HepG2 (cell line): ENCODE results near the gene ARHGEF10L. TPM values are rescaled to one million over a fixed set of nuclear protein-coding genes. Genes with fewer than 3 reads are reported as not detected.

ENCODE experiments used
- ATAC-seq: fragments of 200-7000 bp; cut with Tn5 transposase; 3 replicates; pipeline ENCODE4 v1.9.1; 2020; ENCODE audit warnings: mild to moderate bottlenecking, moderate library complexity
- BruUV-seq: library from RNA; stranded (reverse); fragments of 400-500 nt; replicated peaks from 2 replicates; lab custom pipeline; 2021; lab: Mats Ljungman, UMichigan
- CTCF ChIA-PET: fragments of 300-600 bp; formaldehyde crosslinking; extraction: SDS; loops from one replicate; lab custom pipeline; 2021; ENCODE audit warnings: low total read pairs, inconsistent platforms, low intra/inter-chr PET ratio; lab: Yijun Ruan, JAX
- POLR2A ChIA-PET: fragments of 350-600 bp; sonication (Branson Sonifier 250); formaldehyde crosslinking; loops from one replicate; lab custom pipeline; 2020; ENCODE audit warnings: antibody characterized with exemption, inconsistent platforms; lab: Yijun Ruan, JAX
- DNase-seq: peaks from one replicate; pipeline ENCODE4 v3.0.0-alpha.2; 2015; ENCODE audit warnings: low spot score
- FAIRE-seq: peaks from 3 replicates; lab custom pipeline; 2011; peaks lifted over from hg19 to GRCh38; lab: Jason Lieb, UNC
- H2AFZ ChIP-seq: one replicate; pipeline ENCODE4 v1.6.1; 2011; ENCODE audit warnings: low read length, inconsistent platforms
- H3K27ac ChIP-seq: fragments of 300-600 bp; 3 replicates; pipeline ENCODE4 v1.8.0; 2011; ENCODE audit warnings: mixed run types, mild to moderate bottlenecking, mixed read lengths, low read length, inconsistent platforms; ENCODE audit not compliant: insufficient read depth; ENCODE audit errors: extremely low read length
- H3K27me3 ChIP-seq, 2 experiments: fragments of 200-600 bp in 1 of 2; 2 replicates in 1 of 2; 3 replicates in 1 of 2; pipeline versions ENCODE4 v1.6.0 to v1.8.0; 2011; ENCODE audit warnings: low read length in 2 of 2, mild to moderate bottlenecking in 2 of 2, moderate library complexity in 2 of 2, inconsistent platforms in 1 of 2; ENCODE audit not compliant: insufficient read depth in 2 of 2, control insufficient read depth in 1 of 2
- H3K36me3 ChIP-seq, 2 experiments: fragments of 200-600 bp in 1 of 2; replicated peaks in 1 of 2; 2 replicates in 1 of 2; 3 replicates in 1 of 2; pipeline versions ENCODE4 v1.5.1 to v1.8.0; 2011; ENCODE audit warnings: low read length in 2 of 2, inconsistent platforms in 1 of 2; ENCODE audit not compliant: insufficient read depth in 2 of 2, control insufficient read depth in 1 of 2
- H3K4me1 ChIP-seq: 2 replicates; pipeline ENCODE4 v1.5.1; 2012; ENCODE audit warnings: low read length, inconsistent platforms; ENCODE audit not compliant: insufficient read depth
- H3K4me2 ChIP-seq: 2 replicates; pipeline ENCODE4 v1.6.0; 2011; ENCODE audit warnings: low read depth, low read length, inconsistent platforms
- H3K4me3 ChIP-seq, 3 experiments: fragments of 200-600 bp in 1 of 3; sonication (generic), shearing (Covaris generic) in 1 of 3; replicated peaks in 1 of 3; 2 replicates each; pipeline ENCODE4 v1.5.1; 2011 to 2016; ENCODE audit warnings: low read length in 3 of 3, inconsistent platforms in 2 of 3, low read depth in 2 of 3, mild to moderate bottlenecking in 2 of 3, control low read depth in 1 of 3, mixed read lengths in 1 of 3; ENCODE audit not compliant: insufficient read depth in 1 of 3
- H3K79me2 ChIP-seq: one replicate; pipeline ENCODE4 v1.6.1; 2011; ENCODE audit warnings: low read length, inconsistent platforms; ENCODE audit not compliant: insufficient read depth
- H3K9ac ChIP-seq: 2 replicates; pipeline ENCODE4 v1.6.0; 2011; ENCODE audit warnings: mild to moderate bottlenecking, low read depth, low read length, inconsistent platforms; ENCODE audit not compliant: insufficient read depth
- H3K9me3 ChIP-seq: 2 replicates; pipeline ENCODE4 v1.5.1; 2012; ENCODE audit warnings: mild to moderate bottlenecking, low read length
- H4K20me1 ChIP-seq: 2 replicates; pipeline ENCODE4 v1.6.0; 2011; ENCODE audit warnings: inconsistent platforms, mild to moderate bottlenecking, low read length, moderate library complexity; ENCODE audit not compliant: insufficient read depth
- HNRNPK ChIP-seq: fragments of 200-400 bp; formaldehyde crosslinking; IDR thresholded peaks from 2 replicates; pipeline ENCODE4 v1.6.1; 2018; ENCODE audit warnings: low read length, low read depth, moderate library complexity, mild to moderate bottlenecking; ENCODE audit not compliant: poor library complexity, severe bottlenecking
- MZF1 ChIP-seq: sonication (generic); formaldehyde crosslinking; IDR thresholded peaks from 2 replicates; pipeline ENCODE4 v1.8.1; 2023; ENCODE audit warnings: mild to moderate bottlenecking, missing genetic modification reagents, borderline replicate concordance
- NR1H2 ChIP-seq: sonication (generic); formaldehyde crosslinking; IDR thresholded peaks from 2 replicates; pipeline ENCODE4 v1.8.1; 2022; ENCODE audit warnings: low read depth, missing genetic modification reagents, borderline replicate concordance
- RFXAP ChIP-seq: sonication (generic); formaldehyde crosslinking; IDR thresholded peaks from 2 replicates; pipeline ENCODE4 v1.4.0; 2020; ENCODE audit warnings: missing genetic modification reagents, borderline replicate concordance
- SMARCE1 ChIP-seq: fragments of 450-650 bp; IDR thresholded peaks from 2 replicates; pipeline ENCODE4 v1.6.1; 2017; ENCODE audit warnings: borderline replicate concordance
- ZNF282 ChIP-seq: fragments of 450-650 bp; IDR thresholded peaks from 2 replicates; pipeline ENCODE4 v1.6.1; 2018; ENCODE audit not compliant: partially characterized antibody
- ZNF296 ChIP-seq: sonication (generic); formaldehyde crosslinking; conservative IDR thresholded peaks from 2 replicates; pipeline ENCODE4 v1.5.0; 2020; ENCODE audit warnings: mild to moderate bottlenecking, missing genetic modification reagents
- ZNF547 ChIP-seq: sonication (generic); formaldehyde crosslinking; IDR thresholded peaks from 2 replicates; pipeline ENCODE4 v1.5.1; 2020; ENCODE audit warnings: mild to moderate bottlenecking, missing genetic modification reagents
- ZNF83 ChIP-seq: sonication (generic); formaldehyde crosslinking; IDR thresholded peaks from 2 replicates; pipeline ENCODE4 v1.4.0; 2020; ENCODE audit warnings: missing genetic modification reagents, mild to moderate bottlenecking, borderline replicate concordance
- WGBS: methylation state at CpG from one replicate; pipeline ENCODE4 v1.1.6; 2017; ENCODE audit warnings: low lambda C conversion rate; 5-methylcytosine and 5-hydroxymethylcytosine counted together
- in situ Hi-C: cut with HindIII; loops from 2 replicates; pipeline ENCODE4 v1.10.0; 2017; ENCODE audit warnings: low pct_unique_long_range_greater_than_20kb; ENCODE audit not compliant: extremely low pct_ligation_motif_present
- intact Hi-C: fragments of 100-400 bp; cut with micrococcal nuclease; formaldehyde crosslinking; loops from one replicate; pipeline ENCODE4 v1.10.0; 2022; ENCODE audit not compliant: unreplicated experiment
- polyA plus RNA-seq, 8 experiments: library from polyadenylated mRNA; depleted of rRNA in 3 of 8; stranded (reverse) in 7 of 8; unstranded in 1 of 8; fragments of >200 nt; fragmentation: Illumina TruSeq in 4 of 8; extraction: Trizol in 4 of 8; gene quantifications; 2 replicates each; pipeline versions ENCODE4 v1.2.1 to v1.2.3, GENCODE V29; 2011 to 2016; ENCODE audit warnings: low read depth in 4 of 8, missing spikeins in 1 of 8, mixed read lengths in 1 of 8; ENCODE audit not compliant: insufficient read depth in 1 of 8
- total RNA-seq, 5 experiments: library from RNA; depleted of rRNA; stranded (reverse); fragments of >200 nt; fragmentation: Illumina TruSeq; extraction: Trizol; gene quantifications; 2 replicates each; pipeline ENCODE4 v1.2.3, GENCODE V29; 2016; ENCODE audit warnings: low read depth in 1 of 5
- TF ChIP-seq, protein P1 (sequence below): IDR thresholded peaks from 2 replicates; pipeline ENCODE4 v1.6.1; 2016; ENCODE audit warnings: control low read depth
- TF ChIP-seq, protein P2 (sequence below): sonication (generic); formaldehyde crosslinking; IDR thresholded peaks from 2 replicates; pipeline ENCODE4 v1.4.0; 2020; ENCODE audit warnings: missing genetic modification reagents
- TF ChIP-seq, protein P3 (sequence below): sonication (generic); formaldehyde crosslinking; IDR thresholded peaks from 2 replicates; pipeline ENCODE4 v1.4.0; 2020; ENCODE audit warnings: mild to moderate bottlenecking, missing genetic modification reagents
- TF ChIP-seq, protein P4 (sequence below): sonication (generic); formaldehyde crosslinking; IDR thresholded peaks from 2 replicates; pipeline ENCODE4 v1.4.0; 2020; ENCODE audit warnings: mild to moderate bottlenecking, low read depth, missing genetic modification reagents
- TF ChIP-seq, protein P5 (sequence below): sonication (generic); formaldehyde crosslinking; IDR thresholded peaks from 2 replicates; pipeline ENCODE4 v1.4.0; 2020; ENCODE audit warnings: missing genetic modification reagents

The ARHGEF10L gene
- total and polyA plus RNA-seq, 2 of the 13 experiments (the other 11 are each of a cell fraction or from before 2014, with no cell fraction given): 46.5 to 78.3 TPM

DNA sequence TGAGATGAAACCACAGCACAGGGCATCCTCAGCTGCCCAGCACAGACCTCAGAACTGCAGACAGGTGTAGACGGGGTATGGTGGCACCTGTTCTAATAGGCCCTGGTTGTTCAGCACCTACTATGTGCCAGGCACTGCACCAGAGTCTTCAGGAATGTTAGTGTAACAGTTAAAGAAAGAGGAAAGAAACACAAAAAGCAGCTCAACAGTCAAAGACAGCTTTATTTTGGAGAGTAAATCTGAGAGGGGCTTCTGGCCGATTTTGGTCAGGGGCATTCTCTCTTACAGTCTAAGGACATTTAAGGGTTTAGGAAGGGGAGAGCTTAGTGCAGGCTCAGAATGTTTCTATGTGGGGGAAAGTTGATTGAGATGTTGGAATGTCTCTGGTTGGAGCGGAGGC lies 170.5 kb downstream of the ARHGEF10L start:
- no peaks in the 10 kb centered on the region for H3K79me2 ChIP-seq
- H3K9ac ChIP-seq: no peak overlapping the region
- intact Hi-C loops (loop anchor here (10.0 kb wide), 1 partner anchor 765 kb away; no protein-coding TSS in a partner anchor), in situ Hi-C loops (no loop called here)
- H2AFZ ChIP-seq: no peak overlapping the region
- ATAC-seq (no peak), FAIRE-seq (no peak), DNase-seq (no peak)
- no peak overlapping the region for H3K4me3 ChIP-seq
- H4K20me1 ChIP-seq: 0 out of 2 replicates have a peak, but pooled peaks cover 3% of the 10 kb centered on the region
- no TSS peak for BruUV-seq
- CTCF ChIA-PET: no interaction called here
- 53% methylated on average over 3 of the region's 3 CpGs for WGBS
- no peaks in the 10 kb centered on the region for H3K36me3 ChIP-seq
- POLR2A ChIA-PET: no interaction called here
- H3K9me3 ChIP-seq: no peaks in the 10 kb centered on the region
- no peak overlapping the region for H3K4me2 ChIP-seq
- H3K27ac ChIP-seq: no peak overlapping the region
- H3K27me3 ChIP-seq: peaks cover 3 to 46% of the 10 kb centered on the region in 2 experiments; a peak in 3 of 5 replicates
- no peaks in the 10 kb centered on the region for H3K4me1 ChIP-seq
- TF ChIP-seq ZNF83 (no peak), RFXAP (CRISPR knock-in tag) (no peak), ZNF547 (no peak), ZNF296 (no peak), NR1H2 (no peak), HNRNPK (no peak), SMARCE1 (no peak), ZNF282 (no peak), MZF1 (CRISPR knock-in tag) (no peak)
- TF ChIP-seq, protein P1, sequence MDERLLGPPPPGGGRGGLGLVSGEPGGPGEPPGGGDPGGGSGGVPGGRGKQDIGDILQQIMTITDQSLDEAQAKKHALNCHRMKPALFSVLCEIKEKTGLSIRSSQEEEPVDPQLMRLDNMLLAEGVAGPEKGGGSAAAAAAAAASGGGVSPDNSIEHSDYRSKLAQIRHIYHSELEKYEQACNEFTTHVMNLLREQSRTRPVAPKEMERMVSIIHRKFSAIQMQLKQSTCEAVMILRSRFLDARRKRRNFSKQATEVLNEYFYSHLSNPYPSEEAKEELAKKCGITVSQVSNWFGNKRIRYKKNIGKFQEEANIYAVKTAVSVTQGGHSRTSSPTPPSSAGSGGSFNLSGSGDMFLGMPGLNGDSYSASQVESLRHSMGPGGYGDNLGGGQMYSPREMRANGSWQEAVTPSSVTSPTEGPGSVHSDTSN (CRISPR knock-in tag): no peak
- TF ChIP-seq, protein P2, sequence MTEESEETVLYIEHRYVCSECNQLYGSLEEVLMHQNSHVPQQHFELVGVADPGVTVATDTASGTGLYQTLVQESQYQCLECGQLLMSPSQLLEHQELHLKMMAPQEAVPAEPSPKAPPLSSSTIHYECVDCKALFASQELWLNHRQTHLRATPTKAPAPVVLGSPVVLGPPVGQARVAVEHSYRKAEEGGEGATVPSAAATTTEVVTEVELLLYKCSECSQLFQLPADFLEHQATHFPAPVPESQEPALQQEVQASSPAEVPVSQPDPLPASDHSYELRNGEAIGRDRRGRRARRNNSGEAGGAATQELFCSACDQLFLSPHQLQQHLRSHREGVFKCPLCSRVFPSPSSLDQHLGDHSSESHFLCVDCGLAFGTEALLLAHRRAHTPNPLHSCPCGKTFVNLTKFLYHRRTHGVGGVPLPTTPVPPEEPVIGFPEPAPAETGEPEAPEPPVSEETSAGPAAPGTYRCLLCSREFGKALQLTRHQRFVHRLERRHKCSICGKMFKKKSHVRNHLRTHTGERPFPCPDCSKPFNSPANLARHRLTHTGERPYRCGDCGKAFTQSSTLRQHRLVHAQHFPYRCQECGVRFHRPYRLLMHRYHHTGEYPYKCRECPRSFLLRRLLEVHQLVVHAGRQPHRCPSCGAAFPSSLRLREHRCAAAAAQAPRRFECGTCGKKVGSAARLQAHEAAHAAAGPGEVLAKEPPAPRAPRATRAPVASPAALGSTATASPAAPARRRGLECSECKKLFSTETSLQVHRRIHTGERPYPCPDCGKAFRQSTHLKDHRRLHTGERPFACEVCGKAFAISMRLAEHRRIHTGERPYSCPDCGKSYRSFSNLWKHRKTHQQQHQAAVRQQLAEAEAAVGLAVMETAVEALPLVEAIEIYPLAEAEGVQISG: no peak
- TF ChIP-seq, protein P3, sequence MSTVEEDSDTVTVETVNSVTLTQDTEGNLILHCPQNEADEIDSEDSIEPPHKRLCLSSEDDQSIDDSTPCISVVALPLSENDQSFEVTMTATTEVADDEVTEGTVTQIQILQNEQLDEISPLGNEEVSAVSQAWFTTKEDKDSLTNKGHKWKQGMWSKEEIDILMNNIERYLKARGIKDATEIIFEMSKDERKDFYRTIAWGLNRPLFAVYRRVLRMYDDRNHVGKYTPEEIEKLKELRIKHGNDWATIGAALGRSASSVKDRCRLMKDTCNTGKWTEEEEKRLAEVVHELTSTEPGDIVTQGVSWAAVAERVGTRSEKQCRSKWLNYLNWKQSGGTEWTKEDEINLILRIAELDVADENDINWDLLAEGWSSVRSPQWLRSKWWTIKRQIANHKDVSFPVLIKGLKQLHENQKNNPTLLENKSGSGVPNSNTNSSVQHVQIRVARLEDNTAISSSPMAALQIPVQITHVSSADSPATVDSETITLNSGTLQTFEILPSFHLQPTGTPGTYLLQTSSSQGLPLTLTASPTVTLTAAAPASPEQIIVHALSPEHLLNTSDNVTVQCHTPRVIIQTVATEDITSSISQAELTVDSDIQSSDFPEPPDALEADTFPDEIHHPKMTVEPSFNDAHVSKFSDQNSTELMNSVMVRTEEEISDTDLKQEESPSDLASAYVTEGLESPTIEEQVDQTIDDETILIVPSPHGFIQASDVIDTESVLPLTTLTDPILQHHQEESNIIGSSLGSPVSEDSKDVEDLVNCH (CRISPR knock-in tag): no peak
- TF ChIP-seq, protein P4, sequence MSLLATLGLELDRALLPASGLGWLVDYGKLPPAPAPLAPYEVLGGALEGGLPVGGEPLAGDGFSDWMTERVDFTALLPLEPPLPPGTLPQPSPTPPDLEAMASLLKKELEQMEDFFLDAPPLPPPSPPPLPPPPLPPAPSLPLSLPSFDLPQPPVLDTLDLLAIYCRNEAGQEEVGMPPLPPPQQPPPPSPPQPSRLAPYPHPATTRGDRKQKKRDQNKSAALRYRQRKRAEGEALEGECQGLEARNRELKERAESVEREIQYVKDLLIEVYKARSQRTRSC: no peak
- TF ChIP-seq, protein P5, sequence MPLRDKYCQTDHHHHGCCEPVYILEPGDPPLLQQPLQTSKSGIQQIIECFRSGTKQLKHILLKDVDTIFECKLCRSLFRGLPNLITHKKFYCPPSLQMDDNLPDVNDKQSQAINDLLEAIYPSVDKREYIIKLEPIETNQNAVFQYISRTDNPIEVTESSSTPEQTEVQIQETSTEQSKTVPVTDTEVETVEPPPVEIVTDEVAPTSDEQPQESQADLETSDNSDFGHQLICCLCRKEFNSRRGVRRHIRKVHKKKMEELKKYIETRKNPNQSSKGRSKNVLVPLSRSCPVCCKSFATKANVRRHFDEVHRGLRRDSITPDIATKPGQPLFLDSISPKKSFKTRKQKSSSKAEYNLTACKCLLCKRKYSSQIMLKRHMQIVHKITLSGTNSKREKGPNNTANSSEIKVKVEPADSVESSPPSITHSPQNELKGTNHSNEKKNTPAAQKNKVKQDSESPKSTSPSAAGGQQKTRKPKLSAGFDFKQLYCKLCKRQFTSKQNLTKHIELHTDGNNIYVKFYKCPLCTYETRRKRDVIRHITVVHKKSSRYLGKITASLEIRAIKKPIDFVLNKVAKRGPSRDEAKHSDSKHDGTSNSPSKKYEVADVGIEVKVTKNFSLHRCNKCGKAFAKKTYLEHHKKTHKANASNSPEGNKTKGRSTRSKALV (CRISPR knock-in tag): no peak
